Measurements from ENCODE around the gene PRIMA1.

PRIMA1 gene, protein sequence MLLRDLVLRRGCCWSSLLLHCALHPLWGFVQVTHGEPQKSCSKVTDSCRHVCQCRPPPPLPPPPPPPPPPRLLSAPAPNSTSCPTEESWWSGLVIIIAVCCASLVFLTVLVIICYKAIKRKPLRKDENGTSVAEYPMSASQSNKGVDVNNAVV
- 0 to 1.2 (median 0) reads per million in 17 experiments for total RNA-seq

DNA sequence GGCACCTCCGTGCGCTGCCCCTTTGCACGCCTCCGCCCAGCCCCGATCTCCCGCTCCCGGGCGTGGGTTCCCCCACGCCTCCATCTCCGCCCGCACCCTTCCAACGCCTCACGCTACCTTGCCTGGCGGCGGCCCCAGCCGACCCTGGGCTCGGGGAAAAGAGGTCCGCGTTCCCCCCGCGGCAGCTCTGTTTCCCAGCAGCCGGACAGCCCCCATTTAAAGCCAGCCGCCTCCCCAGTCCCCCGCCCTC lies at the start of gene PRIMA1:
PRIMA1 (minus strand) TSS at position 193 of the 250 bp plus-strand sequence. CDS start 767 bp downstream, outside the sequence.
- DNase-seq = no peak

DNA sequence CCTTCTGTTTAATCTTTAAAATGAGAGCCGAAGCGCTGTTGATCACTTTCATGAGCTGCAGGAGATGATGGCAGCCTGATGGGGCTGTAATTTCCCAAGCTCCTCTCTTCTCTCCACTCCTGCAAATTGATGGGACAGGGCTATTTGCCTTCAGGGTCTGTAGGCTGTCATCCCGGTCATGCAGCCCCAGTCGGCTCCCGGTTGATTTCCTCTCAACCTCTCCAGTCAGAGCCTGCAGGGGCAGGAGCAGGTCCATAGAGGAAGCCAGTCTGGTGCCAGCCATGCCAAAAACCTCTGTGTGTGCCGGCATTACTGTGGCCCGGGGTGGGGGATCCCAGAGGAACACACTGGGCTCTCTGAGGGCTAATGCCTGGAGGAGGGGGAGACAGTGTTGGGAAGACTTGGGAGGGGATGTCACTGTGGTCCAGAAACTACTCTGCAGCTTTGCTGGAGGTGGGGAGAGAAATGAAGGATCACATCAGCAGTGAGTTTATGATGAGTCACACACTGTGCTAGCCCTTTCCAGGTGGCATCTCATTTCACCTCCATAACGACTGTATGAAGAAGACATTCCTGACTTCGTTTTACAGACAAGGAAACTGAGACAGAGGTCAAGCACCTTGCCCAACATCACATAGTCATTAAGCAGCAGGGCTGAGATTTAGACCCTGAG lies 46.5 kb upstream of the PRIMA1 start:
- no peak for DNase-seq

DNA sequence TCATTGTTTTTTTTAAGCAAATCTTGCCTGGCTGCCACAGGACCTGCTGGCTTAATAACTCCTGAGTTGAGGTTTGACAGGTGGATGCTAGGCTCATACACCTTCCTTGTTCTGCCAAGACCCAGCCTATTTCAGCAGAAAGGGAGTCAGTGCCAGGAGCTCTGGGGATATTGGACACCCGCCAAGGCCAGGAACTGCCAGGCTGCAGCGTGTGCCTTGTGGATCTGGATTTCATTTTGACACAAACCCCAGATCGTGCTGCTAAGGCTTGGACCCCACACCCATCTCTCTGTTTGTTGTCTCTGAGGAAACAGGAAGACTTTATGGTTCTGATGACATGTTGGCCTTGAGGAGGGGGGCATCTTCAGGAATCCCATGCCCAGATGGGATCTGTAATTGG lies 44.4 kb upstream of the PRIMA1 start:
- no peak for DNase-seq

DNA sequence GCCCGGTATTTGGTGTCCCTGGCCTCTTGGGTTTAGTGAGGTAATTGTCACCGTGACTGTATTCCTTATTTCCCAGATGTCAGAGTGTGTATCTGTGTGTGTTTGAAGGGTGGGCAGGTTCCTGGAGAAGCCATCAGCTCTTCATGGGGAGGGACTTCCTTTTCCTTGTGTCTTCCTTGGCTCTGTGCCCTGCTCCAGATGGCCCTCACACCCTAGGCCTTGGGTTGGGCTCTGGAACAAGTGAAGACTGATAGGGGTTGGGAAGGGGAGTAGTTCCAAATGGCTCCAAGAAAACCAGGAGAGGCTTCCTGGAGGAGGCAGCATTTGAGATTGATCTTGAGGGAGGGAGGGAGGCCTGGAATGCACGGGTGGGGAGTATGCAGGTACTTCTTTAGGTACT lies 43.8 kb upstream of the PRIMA1 start:
- no peak for DNase-seq

DNA sequence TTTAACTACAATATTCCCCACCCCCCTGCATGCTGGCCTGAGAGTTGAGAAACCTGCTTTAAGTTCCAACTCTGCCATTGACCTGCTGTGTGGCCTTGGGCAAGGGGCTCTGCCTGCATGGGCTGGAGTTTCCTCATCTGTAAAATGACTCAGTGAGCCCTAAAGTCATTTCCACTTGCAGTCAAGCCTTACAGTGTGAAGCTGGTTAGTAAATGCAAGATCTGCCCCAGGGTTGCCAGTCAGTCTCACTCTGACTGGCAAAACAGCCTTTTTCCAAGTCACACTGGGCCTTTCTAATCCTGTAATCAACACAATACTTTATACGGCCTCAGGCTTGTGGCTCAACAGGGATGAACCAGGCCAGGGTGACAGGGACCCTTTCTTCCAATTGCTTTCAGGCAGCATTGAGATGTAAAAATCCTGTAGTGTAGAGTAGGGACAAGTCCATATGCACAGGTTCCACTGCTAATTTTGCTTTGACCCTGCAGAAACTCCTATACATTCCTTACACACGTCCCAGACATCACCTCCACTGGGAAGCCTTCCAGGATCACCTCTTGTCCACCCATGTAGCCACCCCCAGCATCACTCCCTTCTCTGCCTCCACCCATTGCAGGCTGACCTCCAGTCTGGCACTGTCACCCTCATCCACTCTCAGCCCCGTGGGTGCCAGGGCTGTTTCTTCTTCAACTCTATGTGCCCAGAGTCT lies 42.6 kb upstream of the PRIMA1 start:
- no peak for DNase-seq

DNA sequence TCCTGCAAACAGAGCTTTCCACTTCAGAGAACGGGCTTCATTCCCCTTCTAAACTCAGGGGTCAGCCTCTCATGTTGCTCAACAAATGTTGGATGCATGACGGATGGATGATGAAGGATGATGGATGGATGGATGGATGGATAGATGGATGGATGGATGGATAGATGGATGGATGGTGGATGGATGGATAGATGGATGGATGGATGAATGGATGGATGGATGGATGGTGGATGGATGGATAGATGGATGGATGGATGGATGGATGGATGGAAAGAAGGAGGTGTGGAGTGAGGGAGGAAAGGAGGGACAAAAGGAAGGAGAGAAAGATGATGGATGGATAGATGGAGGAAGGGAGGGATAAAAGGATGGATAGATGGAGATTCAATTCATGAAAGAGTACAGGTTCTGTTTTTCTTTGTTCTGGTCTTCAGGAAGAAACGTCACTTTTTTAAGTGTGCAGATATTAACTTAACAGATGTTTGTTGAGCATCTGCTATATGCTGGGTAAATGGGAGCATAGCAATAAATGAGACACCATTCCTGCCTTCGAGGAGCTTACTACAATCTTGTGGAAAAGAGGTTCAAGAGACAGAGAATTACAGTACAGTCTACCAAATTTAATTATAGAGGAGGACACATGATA lies 41.7 kb upstream of the PRIMA1 start:
- no peak for DNase-seq

DNA sequence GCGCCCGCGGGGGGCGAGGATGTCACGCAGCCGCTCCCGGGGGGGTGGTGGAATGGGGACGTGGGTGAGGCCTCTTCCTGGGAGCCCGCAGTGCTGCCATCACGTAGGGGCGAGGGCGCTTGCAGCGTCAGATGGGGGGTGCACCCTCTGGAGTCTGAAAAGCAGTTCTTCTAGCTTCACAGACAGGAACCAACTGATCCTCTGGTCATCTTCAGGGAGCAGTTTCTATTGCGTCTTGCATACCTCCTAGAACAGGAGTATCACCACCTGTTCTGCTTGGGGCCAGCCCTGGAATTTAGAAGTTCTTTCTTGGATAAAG lies 36.9 kb upstream of the PRIMA1 start:
- DNase-seq = no peak

DNA sequence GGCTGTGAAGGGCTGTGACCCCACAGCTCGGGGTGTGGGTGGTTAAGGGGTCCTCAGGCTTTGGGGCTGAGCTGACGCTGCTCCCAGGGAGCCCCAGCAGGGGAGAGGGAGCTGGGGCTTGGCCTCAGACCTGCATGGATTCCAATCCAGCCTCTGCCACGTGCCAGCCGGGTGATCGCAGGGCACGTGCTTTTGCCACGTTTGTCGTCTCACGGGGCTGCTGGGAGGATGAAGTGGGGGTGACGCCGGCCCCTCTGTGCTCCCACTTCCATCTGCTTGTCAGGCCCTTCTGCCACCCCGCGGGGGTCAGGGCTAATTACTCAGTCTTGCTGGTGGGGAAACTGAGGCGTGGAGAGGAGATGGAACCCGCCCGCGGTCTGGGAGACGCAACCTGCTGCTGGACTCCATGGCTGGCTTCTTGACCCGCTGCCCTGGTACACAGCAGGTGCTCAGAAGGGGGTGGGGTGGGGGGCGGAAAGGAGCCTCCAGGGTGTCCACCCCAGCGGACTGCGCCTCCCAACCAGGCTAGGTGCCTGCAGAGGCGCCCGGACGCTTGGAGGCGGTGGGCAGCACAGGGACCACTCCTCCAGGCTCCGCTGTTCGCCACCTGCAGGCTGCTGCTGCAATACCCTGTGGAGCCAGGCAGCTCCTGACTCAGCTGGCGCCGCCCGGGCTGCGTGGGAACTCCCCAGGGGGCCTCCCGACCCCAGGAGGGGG lies 36.4 kb upstream of the PRIMA1 start:
- DNase-seq = no peak

DNA sequence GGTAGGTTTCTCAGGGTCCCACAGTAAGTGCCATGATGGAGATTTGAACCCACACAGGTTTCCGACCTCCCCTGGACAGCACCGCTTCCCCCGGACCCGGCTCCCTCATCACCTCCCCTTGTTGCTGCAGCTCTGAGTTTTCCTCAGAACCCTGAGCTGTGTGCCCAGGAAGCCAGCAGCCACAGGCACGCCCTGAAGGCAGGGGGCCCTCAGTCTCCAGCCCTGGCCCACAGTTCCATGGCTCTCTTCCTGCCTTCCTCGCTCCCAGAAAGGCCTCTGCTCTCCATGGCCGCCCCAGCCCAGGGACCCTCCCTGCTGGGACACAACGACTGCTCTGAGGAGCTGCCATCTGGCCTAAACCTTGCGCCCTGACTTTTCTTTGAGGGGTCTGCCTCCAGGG lies 35.8 kb upstream of the PRIMA1 start:
- no peak for DNase-seq

DNA sequence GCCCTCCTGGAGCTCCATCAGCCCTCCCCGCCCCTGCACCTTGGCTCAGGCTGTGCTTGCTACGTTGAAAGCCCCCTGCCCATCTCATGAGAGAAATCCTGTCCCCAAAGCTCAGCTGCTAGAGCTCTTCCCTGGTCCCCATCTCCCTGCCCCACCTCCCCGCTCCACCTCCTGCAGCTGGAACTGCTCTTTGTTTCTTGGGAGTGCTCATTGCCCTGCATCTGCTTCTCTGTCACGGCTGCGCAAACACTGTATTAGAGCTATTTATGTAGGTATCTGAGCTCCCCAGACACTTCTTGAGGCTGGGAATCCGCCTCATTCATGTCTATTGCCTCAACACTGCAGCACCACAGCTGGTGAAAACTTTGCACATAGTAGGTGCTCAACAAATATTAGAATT lies 32.8 kb upstream of the PRIMA1 start:
- no peak for DNase-seq

DNA sequence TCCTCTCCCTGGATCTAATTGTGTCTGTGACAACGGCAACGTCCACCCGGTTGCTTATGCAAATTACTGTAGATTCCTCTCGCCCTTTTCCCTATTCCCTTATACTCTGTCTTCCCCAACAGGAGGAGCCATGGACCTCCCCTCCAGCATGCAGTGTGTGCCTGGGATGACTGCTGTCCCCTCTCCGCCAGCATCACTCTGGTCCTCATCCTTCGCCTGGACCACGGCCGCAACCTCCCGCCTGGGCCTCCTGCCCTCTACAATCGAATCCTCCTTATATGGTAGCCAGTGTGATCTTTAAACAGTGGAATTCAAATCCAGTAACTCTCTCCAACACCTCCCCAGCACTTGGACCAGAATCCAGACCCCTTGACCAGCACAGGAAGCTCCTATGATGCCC lies 30.6 kb upstream of the PRIMA1 start:
- no peak for DNase-seq

DNA sequence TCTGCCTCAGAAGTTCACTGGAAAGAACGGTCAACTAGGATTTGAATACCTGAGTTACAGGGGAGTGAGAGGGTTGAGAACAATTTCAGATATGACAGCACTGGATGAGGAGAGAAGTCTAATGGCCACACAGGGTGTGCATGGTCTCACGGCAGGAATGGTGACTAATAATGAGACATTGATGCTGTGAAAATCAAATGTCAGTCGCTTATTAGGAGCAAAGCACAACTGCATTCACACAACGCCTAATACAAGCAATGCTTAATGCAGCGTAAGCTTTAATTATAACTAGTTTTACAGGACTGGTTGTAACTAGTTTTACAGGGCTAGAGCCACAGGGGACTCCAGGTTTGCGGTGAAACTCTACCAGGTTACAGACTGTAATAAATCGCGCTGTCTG lies 23.4 kb upstream of the PRIMA1 start:
- DNase-seq = no peak

DNA sequence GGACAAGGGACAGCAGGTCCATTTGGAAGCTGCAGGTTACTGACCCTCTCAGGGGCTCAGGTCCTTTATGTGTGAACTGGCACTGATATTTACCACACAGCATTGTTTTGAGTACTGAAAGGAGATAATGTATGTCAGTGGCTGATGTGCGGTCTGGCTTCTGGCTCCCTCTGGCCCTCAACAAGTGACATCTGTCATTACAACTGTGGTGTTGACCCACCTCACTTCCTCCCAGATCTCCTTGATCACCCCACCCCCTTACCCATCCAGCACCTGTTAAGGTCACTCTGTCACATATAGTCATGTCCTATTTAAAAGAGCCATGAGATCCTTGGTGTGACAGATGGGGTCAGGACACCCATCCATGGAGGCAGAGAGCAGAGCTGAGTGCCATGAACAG lies 22.7 kb upstream of the PRIMA1 start:
- DNase-seq = no peak

DNA sequence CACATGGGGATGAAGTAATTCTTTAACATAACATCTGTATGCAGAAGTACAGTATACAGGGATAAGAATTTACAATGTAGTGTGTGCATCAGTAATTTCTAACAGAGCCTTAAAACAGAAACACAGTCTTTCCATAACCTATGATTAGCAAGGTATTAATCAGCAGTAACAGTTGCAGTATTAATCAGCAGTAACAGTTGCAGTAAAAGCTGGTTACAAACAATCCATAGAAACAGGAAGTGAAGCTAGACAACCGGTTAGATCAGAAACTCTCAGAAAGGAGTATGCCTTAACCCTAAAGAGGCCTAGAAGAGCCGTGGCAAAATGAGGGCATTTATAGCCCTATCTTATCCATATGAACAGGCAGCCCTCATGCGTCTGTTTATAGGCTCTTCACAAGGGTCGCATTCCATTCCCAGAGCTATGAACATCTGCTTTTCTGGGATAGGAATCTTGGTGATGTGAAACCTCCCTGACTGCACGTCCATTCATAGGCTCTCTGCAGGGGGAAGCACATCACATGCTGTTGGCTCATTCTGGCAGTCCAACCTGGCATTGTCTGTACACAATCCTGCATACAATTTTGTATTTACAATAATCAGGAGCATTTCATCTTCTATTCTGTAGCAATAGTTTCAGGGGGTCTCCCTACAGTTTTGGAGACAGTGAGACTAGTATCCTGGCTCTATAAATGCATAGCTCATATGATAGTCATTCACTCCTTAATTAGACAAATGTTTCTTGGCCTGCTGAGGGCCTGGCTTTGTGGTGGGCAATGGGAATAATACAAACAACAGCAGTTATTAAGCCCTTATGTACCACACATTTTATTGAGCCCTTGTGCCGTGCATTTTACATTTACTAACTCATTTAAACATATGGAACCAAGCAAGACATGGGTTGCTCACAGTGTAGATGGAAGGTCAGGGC lies 21.5 kb upstream of the PRIMA1 start:
- DNase-seq = peak in 2 of 4 experiments; percentile 4 to 8

DNA sequence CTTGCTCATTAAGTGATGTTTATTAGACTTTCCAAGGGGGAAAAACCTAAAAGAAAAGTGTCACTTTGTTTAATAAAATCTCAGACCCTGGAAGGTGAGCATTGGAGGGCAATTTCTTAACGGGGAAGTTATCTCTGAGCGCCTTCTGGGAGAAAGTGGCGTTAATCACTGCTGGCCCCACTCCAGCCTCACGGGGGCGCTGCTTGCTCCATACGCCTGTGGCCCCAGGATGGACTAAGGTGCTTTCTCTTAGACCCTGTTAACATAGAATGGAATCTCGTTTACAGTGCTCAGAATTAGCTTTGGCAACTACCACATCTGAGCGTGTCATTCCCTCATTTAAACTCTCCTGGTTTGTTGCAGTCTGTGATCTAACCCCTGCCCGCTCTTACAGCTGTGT lies 16.4 kb upstream of the PRIMA1 start:
- DNase-seq = no peak

DNA sequence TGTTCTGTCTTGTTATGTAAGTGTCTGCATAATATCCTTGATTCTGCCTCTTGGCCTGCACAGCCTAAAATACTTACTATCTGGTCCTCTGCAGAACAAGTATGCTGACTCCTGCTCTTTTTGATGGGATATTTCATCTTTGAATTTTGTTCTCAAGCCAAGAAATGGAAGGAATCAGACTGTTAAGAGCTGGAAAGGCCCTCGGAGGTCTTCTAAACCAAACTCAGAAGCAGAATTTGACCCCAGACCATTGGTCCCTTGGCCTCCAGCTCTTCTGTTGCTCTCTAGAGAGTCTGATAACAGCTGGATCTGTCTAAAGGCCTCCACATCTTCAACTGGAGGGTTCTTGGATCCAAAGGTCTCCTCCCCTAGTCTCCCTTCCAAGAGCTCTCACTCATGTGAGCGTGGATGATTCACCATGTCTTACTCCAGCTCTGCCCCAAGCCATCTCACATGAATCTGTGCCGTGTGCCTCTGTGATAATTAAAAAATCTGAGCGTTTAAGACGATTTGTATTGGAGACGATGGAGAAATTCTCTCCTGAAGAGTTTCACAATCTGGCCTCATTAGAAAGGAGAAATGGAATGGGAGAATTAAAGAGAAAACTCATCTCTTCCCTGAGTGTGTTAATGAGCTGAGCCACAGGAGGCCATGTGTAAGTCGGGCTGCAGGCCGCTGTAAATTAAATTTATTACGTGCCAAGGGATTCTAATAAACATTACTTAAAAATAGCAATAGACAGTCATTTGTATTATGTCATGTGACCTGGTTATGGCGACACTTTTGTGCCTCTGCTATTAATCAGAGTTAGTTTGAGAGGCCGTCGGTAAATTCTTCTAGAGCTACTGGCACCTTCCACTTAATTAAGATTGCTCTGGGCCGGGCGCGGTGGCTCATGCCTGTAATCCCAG lies 15.4 kb upstream of the PRIMA1 start:
- no peak for DNase-seq

DNA sequence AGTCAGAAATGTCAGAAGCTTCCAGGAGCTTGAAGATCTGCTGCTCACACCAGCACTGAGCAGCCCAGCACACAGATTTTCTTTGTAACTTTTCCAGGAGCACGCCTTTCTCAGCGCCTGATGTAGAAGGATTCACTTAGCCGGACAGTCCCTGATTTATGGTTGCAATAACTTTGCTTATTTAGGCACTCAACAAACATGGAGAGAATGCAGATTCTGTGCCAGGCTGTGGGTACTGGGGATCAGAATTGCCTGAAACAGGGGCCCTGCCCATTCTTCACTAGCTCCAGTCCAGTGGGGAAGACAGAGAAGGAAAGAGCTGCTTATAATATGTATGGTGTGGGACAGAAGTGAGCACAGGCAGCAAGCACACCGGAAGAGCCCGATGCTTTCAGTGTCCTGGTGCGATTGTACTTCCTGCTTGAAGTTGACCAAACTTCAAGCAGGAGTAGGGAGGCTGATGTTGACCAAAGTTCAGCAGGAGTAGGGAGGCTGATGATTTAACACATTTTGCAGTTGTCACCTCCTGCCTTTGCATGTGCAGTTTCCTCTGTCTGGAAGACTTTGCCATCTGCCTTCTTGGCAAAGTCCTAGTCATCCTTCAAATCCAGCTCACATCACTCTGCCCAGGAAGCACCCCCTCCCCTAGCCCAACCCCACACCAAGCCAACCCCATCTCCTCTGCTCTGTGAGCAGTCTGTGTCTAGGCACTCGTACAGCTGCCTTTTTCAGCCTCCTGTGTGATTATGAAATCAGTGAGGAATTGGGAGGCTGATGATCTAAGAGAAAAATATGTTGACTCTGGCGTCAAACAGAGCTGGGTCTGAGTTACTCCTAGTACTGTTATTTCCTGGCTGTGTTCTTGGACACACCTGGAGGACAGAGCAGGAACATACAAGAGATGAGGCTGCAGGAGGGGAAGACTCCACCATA lies 12.0 kb upstream of the PRIMA1 start:
- DNase-seq = no peak

DNA sequence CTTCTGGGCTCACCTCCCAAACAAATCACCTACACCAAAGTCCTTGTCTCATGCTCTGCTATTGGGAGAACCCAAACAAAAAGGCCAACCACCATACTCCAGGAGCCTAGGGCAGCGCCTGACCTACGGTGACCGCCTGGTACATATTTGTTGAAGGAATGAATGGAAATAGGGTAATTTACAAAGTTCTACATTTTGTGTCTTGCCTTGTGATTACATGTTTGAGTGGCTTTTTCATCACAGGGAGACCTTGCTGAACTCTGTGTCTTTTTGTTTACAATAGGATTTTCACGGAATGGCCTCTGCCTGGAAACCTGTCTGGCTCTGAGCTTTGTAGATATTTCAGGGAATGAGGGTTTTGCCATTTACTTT lies 11.3 kb upstream of the PRIMA1 start:
- no peak for DNase-seq

DNA sequence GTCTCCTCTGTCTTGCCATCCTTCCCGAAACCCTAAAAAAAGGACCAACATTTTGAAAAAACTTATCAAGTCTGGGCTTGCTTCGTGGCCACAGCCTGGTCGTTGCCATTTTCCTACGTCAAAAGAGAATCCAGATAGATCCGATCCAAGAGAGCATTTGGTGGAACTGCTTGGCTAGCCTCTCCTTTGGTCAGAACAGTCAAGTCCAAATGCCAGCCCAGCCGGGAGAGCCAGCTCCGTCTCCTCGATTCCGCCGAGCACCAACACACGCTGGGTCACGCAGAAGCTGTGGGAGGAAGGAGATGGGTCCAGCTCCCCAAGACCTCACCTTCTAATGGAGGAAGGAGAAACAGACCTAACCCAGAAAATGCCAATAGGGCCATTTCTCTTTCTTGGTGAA lies 9.3 kb upstream of the PRIMA1 start:
- DNase-seq = no peak

DNA sequence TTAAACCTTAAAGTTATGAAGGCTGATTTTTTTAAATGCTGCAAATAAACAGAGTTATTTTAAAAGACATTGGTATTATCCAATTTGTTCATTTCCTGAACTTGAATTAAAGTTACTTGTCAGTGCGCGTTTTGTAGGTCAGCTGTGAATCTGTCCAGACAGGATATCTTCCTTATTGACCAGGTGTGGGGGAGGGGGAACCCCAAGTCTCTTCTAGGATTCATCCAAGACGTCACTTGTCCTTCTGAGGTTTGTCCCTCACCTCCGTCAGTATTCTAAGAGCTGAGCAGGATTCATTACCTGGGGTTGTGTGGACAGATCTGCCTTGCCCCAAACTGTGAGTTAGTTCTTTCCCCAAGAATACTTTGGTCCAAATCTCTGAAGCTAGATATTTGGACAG lies 8.8 kb upstream of the PRIMA1 start:
- no peak for DNase-seq
